GM10266 (cell line): ENCODE data around the gene TRRAP.

Source experiments
- DNase-seq: peaks from one replicate; pipeline ENCODE4 v3.0.0; 2012; ENCODE audit errors: extremely low spot score
- TF ChIP-seq, protein P1 (sequence below): IDR thresholded peaks from 2 replicates; pipeline ENCODE4 v1.5.1; 2012; ENCODE audit warnings: mild to moderate bottlenecking, low read depth; ENCODE audit not compliant: control insufficient read depth, insufficient read depth; ENCODE audit errors: missing control alignments

The TRRAP gene

DNA sequence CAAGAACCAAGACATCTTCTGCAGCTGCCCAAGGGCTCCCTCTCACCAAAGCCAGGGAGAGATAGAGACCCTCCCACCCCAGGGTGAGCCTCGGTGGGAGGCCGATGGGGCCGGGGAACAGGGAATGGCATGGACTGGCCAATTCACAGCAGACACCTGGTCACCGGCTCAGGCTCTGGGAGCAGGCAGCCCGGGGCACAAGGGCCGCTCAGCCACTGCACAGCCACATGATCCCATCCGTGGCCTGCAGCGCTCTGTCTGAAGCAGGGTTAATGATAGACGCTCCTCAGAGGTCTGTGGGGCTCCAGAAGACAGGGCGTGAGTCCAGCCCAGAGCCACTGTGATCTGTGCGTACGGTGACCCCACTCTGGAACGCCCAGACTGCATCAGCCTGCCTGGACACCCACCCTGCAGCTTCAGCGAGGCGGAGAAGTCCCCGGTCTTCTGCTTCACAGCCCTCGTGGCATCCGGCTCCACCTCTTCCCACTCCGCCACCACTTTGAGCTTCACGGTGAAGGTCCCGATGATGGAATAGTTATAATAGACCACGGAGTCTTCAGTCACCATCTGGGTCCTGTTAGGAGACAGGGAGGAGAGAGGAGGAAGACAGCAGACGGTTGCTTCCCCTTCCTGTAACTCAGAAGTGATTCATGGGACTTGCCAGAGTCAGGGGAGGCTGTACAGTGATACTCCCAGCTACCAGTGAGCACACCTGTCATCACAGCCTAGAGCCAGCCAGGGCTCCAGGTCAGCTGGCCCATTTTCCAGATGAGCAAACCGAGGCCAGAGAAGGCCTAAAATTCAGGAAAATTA lies 22.5 kb upstream of the TRRAP start:
- TF ChIP-seq, protein P1, sequence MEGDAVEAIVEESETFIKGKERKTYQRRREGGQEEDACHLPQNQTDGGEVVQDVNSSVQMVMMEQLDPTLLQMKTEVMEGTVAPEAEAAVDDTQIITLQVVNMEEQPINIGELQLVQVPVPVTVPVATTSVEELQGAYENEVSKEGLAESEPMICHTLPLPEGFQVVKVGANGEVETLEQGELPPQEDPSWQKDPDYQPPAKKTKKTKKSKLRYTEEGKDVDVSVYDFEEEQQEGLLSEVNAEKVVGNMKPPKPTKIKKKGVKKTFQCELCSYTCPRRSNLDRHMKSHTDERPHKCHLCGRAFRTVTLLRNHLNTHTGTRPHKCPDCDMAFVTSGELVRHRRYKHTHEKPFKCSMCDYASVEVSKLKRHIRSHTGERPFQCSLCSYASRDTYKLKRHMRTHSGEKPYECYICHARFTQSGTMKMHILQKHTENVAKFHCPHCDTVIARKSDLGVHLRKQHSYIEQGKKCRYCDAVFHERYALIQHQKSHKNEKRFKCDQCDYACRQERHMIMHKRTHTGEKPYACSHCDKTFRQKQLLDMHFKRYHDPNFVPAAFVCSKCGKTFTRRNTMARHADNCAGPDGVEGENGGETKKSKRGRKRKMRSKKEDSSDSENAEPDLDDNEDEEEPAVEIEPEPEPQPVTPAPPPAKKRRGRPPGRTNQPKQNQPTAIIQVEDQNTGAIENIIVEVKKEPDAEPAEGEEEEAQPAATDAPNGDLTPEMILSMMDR = no peak
- DNase-seq = no peak

DNA sequence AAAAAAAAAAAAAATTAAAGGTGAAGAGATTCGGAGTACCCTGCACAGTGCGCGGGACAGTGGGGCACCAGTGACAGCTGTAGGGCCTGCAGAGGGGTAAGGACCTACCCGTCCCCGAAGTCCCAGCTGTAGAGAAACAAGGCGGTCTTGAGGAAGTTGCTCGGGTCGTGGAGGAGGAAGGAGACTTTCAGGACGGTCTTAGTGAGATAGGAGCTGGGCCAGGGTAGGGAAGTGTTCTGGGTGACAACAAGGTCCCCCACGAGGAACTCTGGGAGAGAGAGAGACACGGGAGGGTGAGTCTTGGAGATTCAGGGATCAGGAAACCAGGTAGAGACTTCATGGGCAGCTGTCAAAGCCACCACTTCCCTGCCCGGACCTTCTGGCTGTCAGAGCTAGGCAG lies 18.3 kb upstream of the TRRAP start:
- TF ChIP-seq, protein P1 = no peak
- DNase-seq = no peak

DNA sequence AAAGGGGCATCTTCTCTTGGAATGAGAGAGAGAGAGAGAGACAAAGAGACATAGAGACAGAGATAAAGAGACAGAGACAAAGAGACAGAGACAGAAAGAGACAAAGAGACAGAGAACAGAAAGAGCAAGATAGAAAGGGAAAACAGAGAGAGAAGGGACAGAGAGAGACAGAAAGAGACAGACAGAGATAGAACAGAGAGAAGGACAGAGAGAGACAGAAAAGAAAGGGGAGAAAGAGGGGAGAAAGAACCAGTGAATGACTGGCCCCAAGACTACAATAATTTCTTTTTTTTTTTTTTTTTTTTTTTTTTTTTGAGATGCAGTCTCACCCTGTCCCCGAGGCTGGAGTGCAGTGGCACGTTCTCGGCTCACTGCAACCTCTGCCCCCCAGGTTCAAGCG lies 16.1 kb upstream of the TRRAP start:
- TF ChIP-seq, protein P1 = no peak
- no peak for DNase-seq

DNA sequence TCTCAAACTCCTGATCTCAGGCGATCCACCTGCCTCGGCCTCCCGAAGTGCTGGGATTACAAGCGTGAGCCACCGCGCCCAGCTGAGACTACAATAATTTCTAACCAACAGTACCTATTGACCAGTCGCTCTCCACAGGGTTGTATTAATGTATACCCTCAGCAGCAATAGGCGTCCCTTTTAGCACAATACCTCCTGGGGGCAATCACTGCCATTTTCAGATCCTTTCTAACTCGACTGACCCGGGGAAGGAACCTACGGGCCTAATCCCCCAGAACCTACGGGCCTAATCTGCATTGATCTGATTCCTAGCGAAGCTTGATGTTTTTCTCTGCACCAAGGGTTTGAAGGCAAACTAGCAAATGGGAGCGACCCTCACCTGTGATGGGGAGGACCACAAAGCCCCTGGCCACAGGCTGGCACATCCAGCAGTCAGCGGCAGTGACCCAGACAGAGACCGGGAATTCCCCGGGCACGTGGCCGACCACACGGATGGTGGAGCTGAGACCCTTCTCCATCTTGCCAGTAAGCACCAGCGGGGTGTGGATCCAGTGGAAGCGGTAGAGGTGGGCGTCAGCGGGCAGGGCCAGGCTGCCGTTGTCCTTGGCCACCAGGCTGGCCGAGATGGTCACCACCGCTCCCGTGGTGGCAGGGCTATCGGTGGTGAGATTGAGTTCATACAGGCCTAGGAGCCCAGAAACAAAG lies 15.5 kb upstream of the TRRAP start:
- DNase-seq = no peak
- TF ChIP-seq, protein P1 = no peak

DNA sequence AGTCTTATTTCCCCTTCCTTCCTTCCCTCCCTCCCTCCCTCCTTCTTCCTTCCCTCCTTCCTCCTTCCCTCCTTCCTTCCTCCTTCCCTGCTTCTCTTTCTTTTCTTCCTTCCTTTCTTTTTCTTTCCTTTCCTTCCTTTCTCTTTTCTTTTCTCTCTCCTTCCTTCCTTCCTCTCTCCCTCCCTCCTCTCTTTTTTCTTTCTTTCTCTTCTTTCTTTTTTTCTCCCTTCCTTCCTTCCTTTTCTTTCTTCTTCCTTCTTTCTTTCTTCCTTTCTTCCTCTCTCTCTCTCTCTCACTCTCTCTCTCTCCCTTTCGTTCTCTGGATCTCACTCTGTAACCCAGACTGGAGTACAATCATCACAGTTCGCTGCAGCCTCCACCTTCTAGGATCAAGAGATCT lies 14.7 kb upstream of the TRRAP start:
- DNase-seq = no peak
- TF ChIP-seq, protein P1 = no peak

DNA sequence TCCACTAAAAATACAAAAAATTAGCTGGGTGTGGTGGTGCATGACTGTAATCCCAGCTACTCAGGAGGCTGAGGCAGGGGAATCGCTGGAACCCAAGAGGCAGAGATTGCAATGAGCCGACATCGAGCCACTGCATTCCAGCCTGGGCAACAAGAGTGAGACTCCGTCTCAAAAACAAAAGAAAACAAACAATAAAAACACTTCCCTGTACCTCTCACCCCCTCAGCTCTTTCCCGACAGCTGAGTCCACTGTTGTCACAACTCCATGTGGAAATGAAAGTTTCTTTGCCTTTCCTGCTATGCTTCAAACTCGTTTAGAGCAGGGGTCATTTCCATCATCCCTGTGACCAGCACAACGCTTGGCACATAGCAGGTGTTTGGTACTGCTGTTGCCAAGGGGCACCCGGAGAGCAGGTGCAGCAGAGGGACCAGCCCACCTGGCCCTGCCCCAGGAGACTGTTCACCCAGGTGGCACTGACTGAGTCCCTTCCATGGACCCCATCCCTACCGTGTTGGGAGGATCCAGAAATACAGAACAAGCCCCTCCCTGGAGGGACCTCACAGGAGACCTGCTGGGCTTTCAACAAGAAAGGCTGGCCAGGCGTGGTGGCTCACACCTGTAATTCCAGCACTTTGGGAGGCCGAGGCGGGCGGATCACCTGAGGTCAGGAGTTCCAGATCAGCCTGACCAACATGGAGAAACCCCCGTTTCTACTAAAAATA lies 13.4 kb upstream of the TRRAP start:
- DNase-seq = no peak
- TF ChIP-seq, protein P1 = no peak
